Epithelial cell of alveolus of lung (primary cell): Measurements from ENCODE around the gene PTTG1IP. TPM values are rescaled to one million over a fixed set of nuclear protein-coding genes. Genes with fewer than 3 reads are reported as not detected.

ENCODE experiments used
- total RNA-seq: library from RNA; depleted of rRNA; stranded (reverse); fragments of >200 nt; gene quantifications from 2 replicates; pipeline ENCODE4 v1.2.1, GENCODE V29; 2015

Gene PTTG1IP, protein sequence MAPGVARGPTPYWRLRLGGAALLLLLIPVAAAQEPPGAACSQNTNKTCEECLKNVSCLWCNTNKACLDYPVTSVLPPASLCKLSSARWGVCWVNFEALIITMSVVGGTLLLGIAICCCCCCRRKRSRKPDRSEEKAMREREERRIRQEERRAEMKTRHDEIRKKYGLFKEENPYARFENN
- total RNA-seq, result 221 and 345 TPM in 2 replicates

DNA sequence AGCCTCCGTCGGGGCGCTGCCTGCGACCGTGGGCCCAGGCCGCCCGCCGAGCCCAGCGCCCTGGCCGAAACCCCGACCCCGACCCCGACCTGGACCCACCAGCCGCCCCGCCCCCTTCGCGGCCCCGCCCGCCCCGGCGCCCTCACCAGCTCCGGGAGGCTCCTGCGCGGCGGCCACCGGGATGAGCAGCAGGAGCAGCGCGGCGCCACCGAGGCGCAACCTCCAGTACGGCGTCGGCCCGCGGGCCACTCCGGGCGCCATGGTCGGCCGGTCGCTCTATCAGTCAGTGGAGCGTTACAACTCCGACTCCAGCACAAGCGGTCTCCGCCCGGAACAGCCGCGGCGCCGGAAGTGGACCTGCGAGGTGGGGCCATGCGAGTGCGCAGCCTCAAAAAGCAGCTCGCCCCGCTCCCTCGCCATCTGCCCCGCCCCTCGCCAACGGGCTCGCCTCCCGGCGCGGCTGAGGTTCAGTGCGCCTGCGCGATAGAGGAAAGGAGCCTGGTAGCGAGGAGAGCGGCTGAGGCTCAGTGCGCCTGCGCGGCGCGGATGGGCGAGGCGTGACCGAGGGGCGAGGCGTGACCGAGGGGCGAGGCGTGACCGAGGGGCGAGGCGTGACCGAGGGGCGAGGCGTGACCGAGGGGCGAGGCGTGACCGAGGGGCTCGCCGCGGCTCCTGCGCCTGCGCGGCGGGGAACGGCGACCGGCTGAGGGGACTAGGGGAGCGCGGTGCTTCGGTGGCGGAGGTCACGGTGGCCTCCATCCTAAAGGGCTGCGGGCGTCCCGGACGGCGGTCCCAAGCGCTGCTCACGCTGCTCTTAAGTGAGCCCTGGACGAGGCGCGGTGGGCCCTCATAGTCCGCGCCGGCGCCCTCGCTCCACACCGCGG is at the start of gene PTTG1IP:
Gene PTTG1IP, minus strand, starts transcription at position 335 of the 884 bp plus-strand sequence. Its CDS starts 74 bp downstream, at position 261.

DNA sequence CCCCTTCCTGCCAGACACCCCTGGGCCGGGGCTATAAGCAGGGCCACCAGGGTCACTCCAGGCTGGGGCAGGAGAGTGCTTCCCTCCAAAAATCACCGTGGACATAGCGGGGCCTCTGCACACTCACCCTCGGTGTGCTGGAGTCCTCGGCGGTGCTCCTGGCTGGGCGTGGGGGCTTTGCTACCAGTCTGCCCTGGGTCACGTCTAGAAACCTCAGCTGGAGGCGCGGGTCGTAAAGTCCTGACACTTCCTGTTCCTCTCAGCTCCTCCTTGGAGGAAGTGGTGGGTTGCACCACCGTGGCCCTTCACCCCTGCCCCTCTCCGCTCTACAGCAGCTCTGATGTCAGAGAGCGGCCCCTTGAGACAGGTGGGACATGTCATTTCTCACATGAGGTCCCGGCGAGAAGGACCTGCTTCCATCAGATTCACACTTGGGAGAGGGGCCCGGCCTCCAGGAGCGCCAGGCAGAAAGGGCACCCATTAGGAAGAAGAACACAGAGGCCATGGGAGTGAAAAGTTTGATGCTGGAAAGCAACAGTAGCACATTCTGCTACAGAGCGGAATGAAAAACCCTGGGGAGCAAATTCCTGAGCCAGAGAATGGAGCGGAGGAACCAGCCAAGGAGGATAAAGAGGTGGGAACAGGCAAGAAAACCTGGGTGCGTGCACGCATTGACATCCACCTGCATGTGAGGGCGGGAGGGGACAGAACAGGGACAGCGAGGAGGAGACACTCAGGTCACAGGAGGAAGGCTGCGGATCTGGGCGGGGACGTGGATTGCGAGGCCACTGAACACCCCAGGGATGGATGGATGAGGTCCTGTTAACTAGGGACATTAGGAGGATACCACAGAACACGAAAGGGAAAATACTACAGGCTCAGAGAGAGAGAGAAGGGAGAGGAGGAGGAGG is 47.5 kb upstream of the PTTG1IP start, which contains the start of gene ITGB2:
Gene ITGB2, minus strand, starts transcription at position 206 of the 911 bp plus-strand sequence. CDS start 10,117 bp downstream, outside the sequence.

DNA sequence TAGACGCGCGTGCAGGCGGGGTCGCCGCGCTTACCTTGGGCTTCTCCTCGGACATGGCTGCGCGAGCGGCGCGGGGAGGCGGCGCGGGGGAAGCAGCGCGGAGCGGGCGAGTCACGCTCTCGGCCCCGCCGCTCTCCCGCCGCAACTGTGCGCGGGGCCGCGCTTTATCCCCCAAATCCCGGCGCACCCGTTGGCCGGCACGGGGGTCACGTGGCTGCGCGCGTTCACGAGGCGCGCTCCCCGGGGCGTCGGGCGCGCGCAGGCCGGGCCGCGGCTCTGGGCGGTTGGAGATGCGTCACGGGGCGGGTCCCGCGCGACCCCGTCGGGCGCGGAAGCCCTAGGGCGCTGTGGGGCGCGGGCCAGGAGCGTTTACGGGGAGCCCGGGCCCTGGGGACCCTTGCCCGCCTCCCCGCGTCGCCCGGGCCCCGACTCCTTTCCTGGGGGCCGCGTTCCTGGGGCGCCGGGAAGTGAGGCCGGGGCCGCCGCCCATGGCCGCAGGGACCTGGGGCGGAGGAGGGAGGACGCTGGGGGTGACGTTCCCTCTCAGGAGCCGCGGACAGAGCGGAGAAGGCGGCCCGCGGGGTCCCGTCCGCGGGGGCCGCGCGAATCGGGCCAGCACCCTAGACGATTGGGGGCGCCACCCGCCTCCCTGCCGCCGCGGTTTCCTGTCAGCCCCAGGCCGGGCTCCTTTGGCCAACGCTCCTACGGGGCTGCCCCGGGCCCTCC is 55.4 kb downstream of the PTTG1IP start, which contains the start of gene SUMO3:
Gene SUMO3, minus strand, starts transcription at position 149 of the 726 bp plus-strand sequence. Its CDS starts 94 bp downstream, at position 55.

DNA sequence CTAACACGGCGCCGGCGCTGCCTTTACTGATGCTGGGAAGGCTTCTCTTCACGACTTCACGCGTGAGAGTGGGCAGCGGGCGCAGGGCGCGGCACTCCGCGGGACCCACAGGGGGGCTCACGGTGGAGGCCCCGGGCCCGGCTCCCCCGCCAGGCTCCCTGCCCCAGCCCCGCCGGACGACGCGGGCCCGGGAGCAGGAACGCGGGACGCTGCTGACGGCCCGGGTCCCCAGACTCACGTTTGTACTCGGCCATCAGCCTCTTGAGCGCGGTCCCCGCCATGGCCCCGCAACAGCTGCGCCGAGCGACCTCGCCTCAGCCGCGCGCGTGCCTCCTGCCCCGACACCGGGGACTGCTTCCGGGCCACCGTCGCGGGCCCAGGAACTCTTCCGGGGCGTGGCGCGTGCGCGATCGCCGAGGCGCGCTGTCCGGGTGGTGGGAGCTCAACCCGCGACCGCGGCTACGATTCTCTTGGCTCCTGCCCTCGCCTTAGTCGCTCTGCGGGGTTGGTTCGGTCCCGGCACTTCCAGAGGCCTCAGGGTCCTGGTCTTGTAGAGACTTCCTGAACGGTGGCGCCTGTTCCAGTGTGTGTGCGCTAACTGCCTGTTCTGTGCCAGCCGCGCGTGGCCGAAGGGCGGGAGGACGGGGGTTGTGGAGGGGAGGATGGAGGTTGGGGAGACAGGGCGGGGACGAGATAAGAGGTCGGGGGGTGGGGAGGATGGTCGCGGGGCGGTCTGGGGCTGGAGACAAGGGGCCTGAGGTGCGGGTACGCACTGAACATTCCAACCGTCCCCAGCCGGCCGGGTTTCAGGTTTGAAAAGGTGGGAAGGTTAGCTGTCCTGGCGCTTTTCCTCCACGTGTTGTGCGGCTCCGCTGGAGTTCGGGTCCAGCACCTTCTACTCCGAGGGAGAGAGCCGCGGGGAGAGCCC is 71.8 kb downstream of the PTTG1IP start, which contains the start of gene UBE2G2:
Gene UBE2G2, minus strand, starts transcription at position 353 of the 928 bp plus-strand sequence. Its CDS starts 72 bp downstream, at position 281.

Other genes starting within 250 kb of the PTTG1IP start
- not detected in 2 replicates for gene KRTAP10-9, start 246.6 kb downstream of the PTTG1IP start, total RNA-seq
- not detected in 2 replicates for gene KRTAP10-10, start 236.3 kb downstream of the PTTG1IP start, total RNA-seq
- not detected in 2 replicates for gene KRTAP10-11, start 227.3 kb downstream of the PTTG1IP start, total RNA-seq
- not detected in 2 replicates for gene KRTAP12-4, start 219.0 kb downstream of the PTTG1IP start, total RNA-seq
- not detected in 2 replicates for gene KRTAP12-3, start 215.8 kb downstream of the PTTG1IP start, total RNA-seq
- gene KRTAP12-2, start 206.8 kb downstream of the PTTG1IP start, total RNA-seq, result not detected in 2 replicates
- not detected in 2 replicates for gene KRTAP12-1, start 191.5 kb downstream of the PTTG1IP start, total RNA-seq
- not detected in 2 replicates for gene KRTAP10-12, start 176.5 kb downstream of the PTTG1IP start, total RNA-seq
- not detected in 2 replicates for gene TSPEAR, start 162.1 kb downstream of the PTTG1IP start, total RNA-seq
- 26.0 and 36.0 TPM in 2 replicates for gene UBE2G2, start 71.9 kb downstream of the PTTG1IP start, total RNA-seq
- gene SUMO3, start 55.6 kb downstream of the PTTG1IP start, total RNA-seq, result 71.9 and 80.0 TPM in 2 replicates
- gene ITGB2, start 47.2 kb upstream of the PTTG1IP start, total RNA-seq, result 0.26 and 1.2 TPM in 2 replicates
- gene SLX9, start 66.3 kb upstream of the PTTG1IP start, total RNA-seq, result 15.5 and 19.1 TPM in 2 replicates
- gene ADARB1, start 200.9 kb upstream of the PTTG1IP start, total RNA-seq, result 23.9 and 66.8 TPM in 2 replicates